Neuron (in vitro differentiated cells): ENCODE data around the gene DRC3.

ENCODE experiments used
- H2AFZ ChIP-seq: one replicate; pipeline ENCODE4 v1.6.1; 2013; ENCODE audit warnings: low read depth, mild to moderate bottlenecking, inconsistent platforms, low read length, moderate library complexity
- H3K27me3 ChIP-seq: one replicate; pipeline ENCODE4 v1.6.1; 2013; ENCODE audit warnings: low read length; ENCODE audit not compliant: insufficient read depth
- H3K36me3 ChIP-seq: one replicate; pipeline ENCODE4 v1.6.1; 2013; ENCODE audit warnings: low read length; ENCODE audit not compliant: insufficient read depth
- H3K4me1 ChIP-seq: one replicate; pipeline ENCODE4 v1.6.1; 2013; ENCODE audit warnings: low read length; ENCODE audit not compliant: insufficient read depth
- H3K4me3 ChIP-seq: 2 replicates; pipeline ENCODE4 v1.5.1; 2013; ENCODE audit warnings: mild to moderate bottlenecking, low read length, moderate library complexity
- H3K9me3 ChIP-seq: one replicate; pipeline ENCODE4 v1.6.1; 2013; ENCODE audit warnings: low read length

DRC3 gene

DNA sequence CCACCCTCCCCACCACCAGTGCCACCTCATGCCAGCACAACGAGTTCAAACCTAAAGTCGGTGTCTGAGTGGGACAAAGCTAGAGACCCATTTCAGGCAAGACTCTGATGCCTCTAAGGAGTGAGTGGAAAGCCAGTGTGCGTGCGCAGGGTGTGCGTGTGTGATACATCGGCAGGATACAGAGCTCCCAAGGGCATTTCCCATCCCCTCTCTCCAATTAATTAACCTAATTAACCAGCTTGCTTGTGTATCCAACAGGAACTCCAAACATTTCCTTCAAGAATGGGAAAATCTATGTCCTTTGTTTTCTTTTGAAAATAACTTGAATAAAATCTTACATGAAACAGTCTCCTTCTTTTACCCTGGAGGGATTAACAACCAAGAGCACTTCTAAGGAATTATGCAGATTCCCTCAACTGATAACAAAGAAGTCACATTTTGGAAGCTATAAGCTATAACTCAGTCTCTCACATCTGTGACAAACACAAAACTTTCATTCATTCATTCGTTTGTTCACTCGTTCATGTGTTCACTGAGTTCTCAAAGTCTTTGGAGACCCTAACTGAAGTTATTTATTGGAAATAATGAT is 56.4 kb downstream of the DRC3 start:
- Histone ChIP-seq H3K4me3 (no peak overlapping the region), H3K9me3 (no peaks in the 10 kb centered on the region), H3K27me3 (no peaks in the 10 kb centered on the region), H3K36me3 (no peaks in the 10 kb centered on the region), H2AFZ (no peak overlapping the region), H3K4me1 (peaks cover 4% of the 10 kb centered on the region)

DNA sequence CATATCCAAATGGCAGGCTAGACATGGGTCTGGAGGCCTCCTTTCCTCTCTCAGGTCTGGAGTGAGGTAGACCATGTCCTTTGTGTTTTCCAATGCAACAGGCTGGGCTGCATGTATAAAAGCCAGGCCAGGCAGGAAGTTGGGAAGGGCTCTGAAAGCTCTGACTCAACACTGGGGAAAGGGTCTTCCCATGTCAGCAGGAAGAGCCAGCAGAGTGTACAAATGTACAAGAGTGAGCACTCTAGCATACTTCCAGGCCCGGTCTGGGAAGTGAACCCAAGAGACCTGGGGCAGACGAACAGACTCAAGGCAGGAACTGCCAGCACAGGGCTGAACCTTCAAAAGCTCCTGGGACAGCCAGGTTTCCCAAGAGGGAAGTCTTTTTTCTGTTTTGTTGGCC is 59.3 kb downstream of the DRC3 start:
- H3K27me3 ChIP-seq, result no peaks in the 10 kb centered on the region
- H3K4me3 ChIP-seq, result no peak overlapping the region
- H3K9me3 ChIP-seq, result no peaks in the 10 kb centered on the region
- no peak overlapping the region for H2AFZ ChIP-seq
- peaks cover 4% of the 10 kb centered on the region for H3K4me1 ChIP-seq
- no peaks in the 10 kb centered on the region for H3K36me3 ChIP-seq

DNA sequence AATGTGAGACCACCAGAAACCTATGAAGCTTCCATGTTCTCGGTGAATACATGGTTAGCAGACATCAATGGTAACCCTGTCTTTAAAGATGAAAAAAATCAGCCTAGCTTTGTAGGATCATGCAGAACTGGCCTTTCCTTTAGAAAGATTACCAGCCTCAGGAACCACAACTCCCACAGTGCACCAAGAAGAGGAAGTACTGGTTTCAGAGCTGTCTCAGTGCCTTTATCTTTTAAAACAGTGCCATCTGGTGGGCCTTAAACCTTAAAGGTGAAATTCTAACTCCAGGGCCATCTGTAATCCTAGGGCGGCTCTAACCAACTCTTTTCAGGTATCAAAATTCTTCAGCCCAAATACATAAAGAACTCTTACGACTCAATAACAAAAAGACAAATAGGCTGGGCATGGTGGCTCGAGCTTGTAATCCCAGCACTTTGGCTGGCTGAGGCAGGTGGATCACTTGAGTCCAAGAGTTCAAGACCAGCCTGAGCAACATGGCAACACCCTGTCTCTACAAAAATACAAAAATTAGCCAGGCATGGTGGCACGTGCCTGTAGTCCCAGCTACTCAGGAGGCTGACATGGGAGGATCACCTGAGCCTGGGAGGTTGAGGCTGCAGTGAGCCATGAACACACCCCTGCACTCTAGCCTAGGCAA is 60.9 kb downstream of the DRC3 start:
- peaks cover 12% of the 10 kb centered on the region for H3K4me1 ChIP-seq
- no peaks in the 10 kb centered on the region for H3K9me3 ChIP-seq
- no peak overlapping the region for H2AFZ ChIP-seq
- no peak overlapping the region for H3K4me3 ChIP-seq
- no peaks in the 10 kb centered on the region for H3K36me3 ChIP-seq
- no peaks in the 10 kb centered on the region for H3K27me3 ChIP-seq

- H3K9me3 ChIP-seq, result no peaks in the 10 kb centered on the region
- H3K27me3 ChIP-seq, result no peaks in the 10 kb centered on the region
- H3K36me3 ChIP-seq, result no peaks in the 10 kb centered on the region
- H2AFZ ChIP-seq, result no peak overlapping the region
- H3K4me1 ChIP-seq, result peaks cover 22% of the 10 kb centered on the region
- no peak overlapping the region for H3K4me3 ChIP-seq
These were observed 63.0 kb downstream of the DRC3 start for GRCh38 chr17:18035704-18036103.

- Histone ChIP-seq H3K4me1 (peaks cover 28% of the 10 kb centered on the region), H3K36me3 (no peaks in the 10 kb centered on the region), H2AFZ (no peak overlapping the region), H3K9me3 (no peaks in the 10 kb centered on the region), H3K4me3 (peak overlapping the region; percentile 83), H3K27me3 (no peaks in the 10 kb centered on the region)
These were observed 64.8 kb downstream of the DRC3 start for GRCh38 chr17:18037486-18037885.

DNA sequence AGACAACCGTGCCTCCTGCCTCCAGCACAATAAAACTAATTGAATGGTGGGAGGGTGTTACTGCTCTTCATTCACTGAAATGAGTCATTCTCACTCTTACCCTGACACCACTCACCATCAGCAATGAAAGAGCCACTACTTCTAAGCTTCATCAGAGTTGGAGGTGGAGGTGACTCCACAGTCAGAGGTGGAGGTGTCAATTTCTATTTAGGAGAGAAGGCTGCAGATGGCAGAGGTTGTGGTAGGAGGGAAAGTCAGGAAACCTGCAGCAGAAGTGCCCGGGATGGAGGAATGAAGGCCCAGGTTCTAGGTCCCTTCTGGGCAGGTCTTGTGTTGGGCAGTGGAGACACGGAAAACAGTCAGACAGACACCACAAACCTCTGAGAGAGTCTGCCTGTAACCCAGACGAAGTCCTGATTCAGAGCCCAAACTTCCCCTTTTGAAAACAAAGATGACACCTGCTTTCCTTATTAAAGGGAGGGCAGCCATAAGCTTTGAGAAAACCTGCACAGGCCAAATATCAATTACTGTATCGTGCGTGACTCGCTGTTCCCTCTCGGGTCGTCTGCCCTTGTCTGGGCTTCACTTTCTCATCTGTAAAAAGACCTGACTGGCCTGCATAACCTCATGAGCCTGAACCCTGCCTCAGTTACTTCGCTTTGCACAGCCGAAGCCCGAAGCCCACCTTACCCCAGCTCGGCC is 65.6 kb downstream of the DRC3 start:
- Histone ChIP-seq H2AFZ (peak overlapping the region; percentile 56), H3K9me3 (no peaks in the 10 kb centered on the region), H3K27me3 (no peaks in the 10 kb centered on the region), H3K36me3 (no peaks in the 10 kb centered on the region), H3K4me1 (peaks cover 31% of the 10 kb centered on the region), H3K4me3 (peak overlapping the region; percentile 83)

- H3K36me3 ChIP-seq, result no peaks in the 10 kb centered on the region
- H3K27me3 ChIP-seq, result no peaks in the 10 kb centered on the region
- no peaks in the 10 kb centered on the region for H3K9me3 ChIP-seq
- H3K4me1 ChIP-seq, result peaks cover 31% of the 10 kb centered on the region
- H3K4me3 ChIP-seq, result peak within 1 kb of the TSS; percentile 83
- peak within 1 kb of the TSS; percentile 93 for H2AFZ ChIP-seq
These were observed 66.3 kb downstream of the DRC3 start, which contains the start of the genes ATPAF2 and GID4 for GRCh38 chr17:18038861-18039534. Gene ATPAF2, minus strand, starts transcription at chr17:18039168. Its CDS starts 155 bp downstream, at chr17:18039013. Gene GID4, plus strand, starts transcription at chr17:18039408. Its CDS starts 57 bp downstream, at chr17:18039465.

DNA sequence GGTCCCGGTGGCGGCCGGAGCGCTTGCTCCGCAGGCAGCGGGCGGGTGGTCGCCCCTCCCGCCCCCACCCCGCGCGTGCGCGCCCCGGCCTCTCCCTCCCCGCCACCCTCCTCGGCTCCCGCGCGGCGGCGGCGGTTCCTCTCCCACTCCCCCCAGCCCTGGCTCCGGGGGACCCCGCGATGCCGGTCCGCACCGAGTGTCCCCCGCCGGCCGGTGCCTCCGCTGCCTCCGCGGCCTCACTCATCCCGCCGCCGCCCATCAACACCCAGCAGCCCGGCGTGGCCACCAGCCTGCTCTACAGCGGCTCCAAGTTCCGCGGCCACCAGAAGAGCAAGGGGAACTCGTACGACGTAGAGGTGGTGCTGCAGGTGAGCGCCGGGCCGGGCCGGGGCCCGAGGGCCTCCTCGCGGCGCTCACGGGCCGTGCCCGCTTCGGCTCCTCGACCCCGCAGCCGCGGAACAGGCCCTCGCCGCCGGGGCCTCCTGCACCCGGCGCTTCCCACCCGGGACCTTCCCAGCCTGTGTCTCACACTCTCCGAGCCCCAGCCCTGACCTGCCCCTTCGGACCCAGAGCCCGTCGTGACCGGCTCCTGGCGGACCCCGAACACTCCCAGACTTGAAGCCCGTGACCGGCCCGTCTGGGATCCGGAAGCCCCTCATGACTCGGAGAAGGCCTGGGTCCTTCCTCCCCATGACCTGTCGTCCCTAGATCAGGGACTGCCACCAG is 67.0 kb downstream of the DRC3 start:
- H3K9me3 ChIP-seq, result no peaks in the 10 kb centered on the region
- no peaks in the 10 kb centered on the region for H3K27me3 ChIP-seq
- H3K36me3 ChIP-seq, result no peaks in the 10 kb centered on the region
- peak overlapping the region; percentile 93 for H2AFZ ChIP-seq
- H3K4me3 ChIP-seq, result peak overlapping the region; percentile 83
- H3K4me1 ChIP-seq, result peaks cover 31% of the 10 kb centered on the region

DNA sequence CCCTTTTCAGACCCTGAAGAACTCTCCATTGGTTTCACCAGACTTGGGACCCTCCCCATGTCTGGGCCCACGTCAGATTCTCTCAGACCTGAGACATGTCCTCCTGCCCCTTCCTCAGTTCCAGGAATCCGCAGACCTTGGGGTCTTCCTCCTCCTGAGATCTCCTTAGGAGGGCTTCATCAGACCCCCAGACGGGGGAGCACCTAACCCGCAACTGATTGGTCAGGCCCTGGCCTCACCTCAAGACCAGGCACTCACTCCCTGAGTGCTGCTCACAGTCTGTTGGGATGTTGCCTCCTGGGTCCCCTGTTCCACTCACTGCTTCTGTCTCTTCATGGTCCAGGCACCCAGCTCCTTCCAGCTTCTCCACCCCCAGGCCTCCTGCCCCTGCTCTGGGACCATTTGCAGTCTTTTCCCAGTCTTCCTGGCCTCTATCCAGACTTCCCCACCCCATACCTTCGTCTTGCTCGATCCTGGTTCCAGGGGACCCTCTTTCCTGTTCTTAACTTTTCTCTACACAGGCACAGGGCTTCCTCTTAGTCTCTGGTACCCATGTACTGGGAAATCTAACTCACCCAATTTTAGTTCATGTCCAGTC is 67.7 kb downstream of the DRC3 start:
- H3K9me3 ChIP-seq, result no peaks in the 10 kb centered on the region
- peak overlapping the region; percentile 83 for H3K4me3 ChIP-seq
- H3K27me3 ChIP-seq, result no peaks in the 10 kb centered on the region
- H3K4me1 ChIP-seq, result peaks cover 31% of the 10 kb centered on the region
- peaks cover under 1% of the 10 kb centered on the region for H3K36me3 ChIP-seq
- H2AFZ ChIP-seq, result peak overlapping the region; percentile 93

- Histone ChIP-seq H3K36me3 (peaks cover 11% of the 10 kb centered on the region), H3K27me3 (no peaks in the 10 kb centered on the region), H3K4me3 (no peak overlapping the region), H3K9me3 (no peaks in the 10 kb centered on the region), H3K4me1 (peaks cover 31% of the 10 kb centered on the region), H2AFZ (no peak overlapping the region)
These were observed 69.1 kb downstream of the DRC3 start for GRCh38 chr17:18041776-18042175.

DNA sequence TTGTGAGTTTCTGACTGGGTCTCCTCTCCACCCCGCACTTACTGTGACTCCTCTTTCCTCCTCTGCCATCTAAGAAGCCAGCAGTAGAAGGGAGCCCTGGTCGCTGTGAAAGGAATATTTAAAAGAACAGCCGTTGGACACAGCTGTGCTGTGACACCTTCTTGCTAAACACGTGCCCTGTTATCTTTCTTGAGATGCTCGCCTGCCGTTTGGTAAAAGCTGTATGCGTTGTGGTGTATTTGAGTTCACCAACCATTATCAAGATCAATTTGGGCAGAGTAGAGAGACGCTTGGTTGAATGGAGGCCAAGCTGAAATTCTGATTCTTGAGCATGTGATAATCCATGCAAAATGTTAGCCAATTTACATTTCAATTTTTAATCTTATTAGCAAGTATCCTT is 70.3 kb downstream of the DRC3 start:
- H3K27me3 ChIP-seq, result no peaks in the 10 kb centered on the region
- peaks cover 15% of the 10 kb centered on the region for H3K36me3 ChIP-seq
- H3K4me3 ChIP-seq, result no peak overlapping the region
- H3K9me3 ChIP-seq, result no peaks in the 10 kb centered on the region
- no peak overlapping the region for H2AFZ ChIP-seq
- peaks cover 25% of the 10 kb centered on the region for H3K4me1 ChIP-seq

GRCh38 chr17:18043491-18043890 is 70.8 kb downstream of the DRC3 start:
- Histone ChIP-seq H3K36me3 (peaks cover 15% of the 10 kb centered on the region), H3K27me3 (no peaks in the 10 kb centered on the region), H3K4me3 (no peak overlapping the region)

More at GRCh38 chr17:18043491-18043890, 70.8 kb downstream of the DRC3 start:
- H3K9me3 ChIP-seq, result no peaks in the 10 kb centered on the region
- peaks cover 20% of the 10 kb centered on the region for H3K4me1 ChIP-seq
- H2AFZ ChIP-seq, result no peak overlapping the region
